Suprapubic skin (tissue), 4 donors: Measurements from ENCODE around the gene SPTBN1.

Experiments
- CTCF ChIP-seq, 2 donors: fragments of 200-600 bp in 1 of 2; fragments of 450-650 bp in 1 of 2; sonication (generic) in 1 of 2; IDR thresholded peaks; one replicate each; pipeline ENCODE4 v1.5.1; 2016 to 2019; ENCODE audit warnings: antibody characterized with exemption in 2 of 2, mild to moderate bottlenecking in 1 of 2, moderate library complexity in 1 of 2
- EP300 ChIP-seq: sonication (generic); formaldehyde crosslinking; IDR thresholded peaks from one replicate; pipeline ENCODE4 v1.6.1; 2017; ENCODE audit warnings: antibody characterized with exemption
- POLR2A ChIP-seq, 2 donors: fragments of 450-650 bp; IDR thresholded peaks; one replicate each; pipeline ENCODE4 v1.6.1; 2017; ENCODE audit warnings: antibody characterized with exemption in 2 of 2, mild to moderate bottlenecking in 2 of 2, moderate library complexity in 2 of 2
- POLR2AphosphoS5 ChIP-seq, 3 donors: sonication (generic); formaldehyde crosslinking; IDR thresholded peaks; one replicate each; pipeline ENCODE4 v1.6.1; 2017; ENCODE audit warnings: antibody characterized with exemption in 3 of 3

- TF ChIP-seq EP300 (no peak), CTCF (IDR thresholded peaks at IDR 0.05) (no peak), POLR2A (IDR thresholded peaks at IDR 0.05) (no peak), POLR2AphosphoS5 (IDR thresholded peaks at IDR 0.05) (no peak)
Measured at GRCh38 chr2:54528311-54528955, 72.3 kb downstream of the SPTBN1 start.
